SU-DHL-6 (cell line): ENCODE results near the gene ALK.

ENCODE experiments used
- H2AFZ ChIP-seq: fragments of 200-600 bp; sonication (generic); 2 replicates; pipeline ENCODE4 v1.6.1; 2014; ENCODE audit warnings: low read depth, mild to moderate bottlenecking, moderate library complexity, mixed read lengths, antibody characterized with exemption, low read length; ENCODE audit not compliant: severe bottlenecking
- H3F3A ChIP-seq: fragments of 200-600 bp; shearing (Covaris generic); 2 replicates; pipeline ENCODE4 v1.6.0; 2016; ENCODE audit warnings: antibody characterized with exemption, mild to moderate bottlenecking; ENCODE audit not compliant: insufficient read depth
- H3K27ac ChIP-seq: fragments of 200-600 bp; sonication (generic); 2 replicates; pipeline ENCODE4 v1.5.1; 2016; ENCODE audit warnings: low read depth, mild to moderate bottlenecking, low read length, moderate library complexity, mixed read lengths
- H3K27me3 ChIP-seq: fragments of 200-600 bp; sonication (generic), shearing (Covaris generic); 2 replicates; pipeline ENCODE4 v1.6.0; 2014; ENCODE audit warnings: mild to moderate bottlenecking, low read length
- H3K36me3 ChIP-seq: fragments of 200-600 bp; sonication (generic); 2 replicates; pipeline ENCODE4 v1.6.1; 2014; ENCODE audit warnings: mild to moderate bottlenecking, low read length, mixed read lengths
- H3K4me2 ChIP-seq: fragments of 300-600, 200-600 bp; shearing (Covaris generic), sonication (generic); 2 replicates; pipeline ENCODE4 v1.6.0; 2014; ENCODE audit warnings: low read length, low read depth, mild to moderate bottlenecking; ENCODE audit not compliant: poor library complexity, severe bottlenecking
- H3K4me3 ChIP-seq: fragments of 200-600 bp; sonication (generic); 2 replicates; pipeline ENCODE4 v1.5.1; 2014; ENCODE audit warnings: antibody characterized with exemption, low read length, mild to moderate bottlenecking, mixed read lengths; ENCODE audit not compliant: insufficient read depth, poor library complexity, severe bottlenecking
- H3K79me2 ChIP-seq: fragments of 200-600 bp; sonication (generic); 2 replicates; pipeline ENCODE4 v1.6.1; 2014; ENCODE audit warnings: mild to moderate bottlenecking, low read length, moderate library complexity; ENCODE audit not compliant: insufficient read depth
- H3K9ac ChIP-seq: fragments of 200-600 bp; sonication (generic); 2 replicates; pipeline ENCODE4 v1.7.0; 2014; ENCODE audit warnings: mild to moderate bottlenecking, low read length
- H3K9me2 ChIP-seq: fragments of 200-600 bp; sonication (generic); replicated peaks from 2 replicates; pipeline ENCODE4 v1.6.1; 2014; ENCODE audit warnings: low read length; ENCODE audit not compliant: insufficient read depth
- H3K9me3 ChIP-seq: fragments of 200-600 bp; sonication (generic); 2 replicates; pipeline ENCODE4 v1.6.1; 2014; ENCODE audit warnings: low read length, mixed read lengths; ENCODE audit not compliant: insufficient read depth
- H4K20me1 ChIP-seq: fragments of 200-600 bp; sonication (generic); 2 replicates; pipeline ENCODE4 v1.6.1; 2014; ENCODE audit warnings: low read depth, mild to moderate bottlenecking, antibody characterized with exemption, low read length, moderate library complexity, mixed read lengths
- EZH2phosphoT487 ChIP-seq: fragments of 200-600 bp; sonication (generic), shearing (Covaris generic); conservative IDR thresholded peaks from 2 replicates; pipeline ENCODE4 v1.6.1; 2018; ENCODE audit warnings: mild to moderate bottlenecking, antibody characterized with exemption, low read length, moderate library complexity, mixed read lengths
- TF ChIP-seq, protein P1 (sequence below): fragments of 200-600 bp; sonication (generic); IDR thresholded peaks from one replicate; pipeline ENCODE4 v1.5.1; 2017; ENCODE audit warnings: antibody characterized with exemption, mild to moderate bottlenecking, low read length, moderate library complexity; ENCODE audit not compliant: insufficient read depth, poor library complexity, severe bottlenecking

The ALK gene

DNA sequence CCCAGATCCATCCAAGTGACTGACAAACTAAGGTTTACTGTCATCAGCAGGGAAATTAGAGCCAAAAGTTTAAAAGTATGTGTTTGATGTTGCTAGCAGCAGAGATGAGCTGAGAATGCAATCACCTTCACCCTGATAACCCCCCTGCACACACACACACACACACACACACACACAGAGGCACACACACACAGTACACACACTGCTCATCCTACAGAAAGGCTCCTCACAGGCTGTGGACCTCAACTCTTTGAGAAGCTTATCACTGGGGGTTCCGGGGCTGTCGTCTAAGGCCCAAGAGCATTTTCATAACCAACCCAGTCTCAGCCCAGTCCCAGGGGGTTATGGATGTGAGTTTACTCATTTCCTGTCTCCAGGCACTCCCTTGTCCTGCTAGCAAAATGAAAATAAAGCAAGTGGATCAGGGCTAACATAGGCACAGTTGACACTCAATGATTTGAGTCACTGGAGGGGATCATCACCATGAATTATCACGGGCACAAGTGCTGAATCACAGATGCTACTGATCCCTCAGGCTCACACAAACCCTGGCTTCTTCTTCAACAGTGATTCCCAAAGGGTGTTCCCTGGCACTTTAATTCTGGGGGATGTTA is 76.6 kb downstream of the ALK start:
- Histone ChIP-seq H3K27ac (no peak overlapping the region), H4K20me1 (no peaks in the 10 kb centered on the region), H3K36me3 (no peaks in the 10 kb centered on the region), H3K9ac (no peak overlapping the region), H3K9me3 (no peaks in the 10 kb centered on the region), H3K9me2 (no peaks in the 10 kb centered on the region), H3K27me3 (no peaks in the 10 kb centered on the region), H3K4me2 (no peak overlapping the region), H3F3A (no peaks in the 10 kb centered on the region), H3K79me2 (no peaks in the 10 kb centered on the region), H2AFZ (no peak overlapping the region), H3K4me3 (no peak overlapping the region)
- TF ChIP-seq, protein P1, sequence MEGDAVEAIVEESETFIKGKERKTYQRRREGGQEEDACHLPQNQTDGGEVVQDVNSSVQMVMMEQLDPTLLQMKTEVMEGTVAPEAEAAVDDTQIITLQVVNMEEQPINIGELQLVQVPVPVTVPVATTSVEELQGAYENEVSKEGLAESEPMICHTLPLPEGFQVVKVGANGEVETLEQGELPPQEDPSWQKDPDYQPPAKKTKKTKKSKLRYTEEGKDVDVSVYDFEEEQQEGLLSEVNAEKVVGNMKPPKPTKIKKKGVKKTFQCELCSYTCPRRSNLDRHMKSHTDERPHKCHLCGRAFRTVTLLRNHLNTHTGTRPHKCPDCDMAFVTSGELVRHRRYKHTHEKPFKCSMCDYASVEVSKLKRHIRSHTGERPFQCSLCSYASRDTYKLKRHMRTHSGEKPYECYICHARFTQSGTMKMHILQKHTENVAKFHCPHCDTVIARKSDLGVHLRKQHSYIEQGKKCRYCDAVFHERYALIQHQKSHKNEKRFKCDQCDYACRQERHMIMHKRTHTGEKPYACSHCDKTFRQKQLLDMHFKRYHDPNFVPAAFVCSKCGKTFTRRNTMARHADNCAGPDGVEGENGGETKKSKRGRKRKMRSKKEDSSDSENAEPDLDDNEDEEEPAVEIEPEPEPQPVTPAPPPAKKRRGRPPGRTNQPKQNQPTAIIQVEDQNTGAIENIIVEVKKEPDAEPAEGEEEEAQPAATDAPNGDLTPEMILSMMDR = no peak
- no peak for TF ChIP-seq EZH2phosphoT487

DNA sequence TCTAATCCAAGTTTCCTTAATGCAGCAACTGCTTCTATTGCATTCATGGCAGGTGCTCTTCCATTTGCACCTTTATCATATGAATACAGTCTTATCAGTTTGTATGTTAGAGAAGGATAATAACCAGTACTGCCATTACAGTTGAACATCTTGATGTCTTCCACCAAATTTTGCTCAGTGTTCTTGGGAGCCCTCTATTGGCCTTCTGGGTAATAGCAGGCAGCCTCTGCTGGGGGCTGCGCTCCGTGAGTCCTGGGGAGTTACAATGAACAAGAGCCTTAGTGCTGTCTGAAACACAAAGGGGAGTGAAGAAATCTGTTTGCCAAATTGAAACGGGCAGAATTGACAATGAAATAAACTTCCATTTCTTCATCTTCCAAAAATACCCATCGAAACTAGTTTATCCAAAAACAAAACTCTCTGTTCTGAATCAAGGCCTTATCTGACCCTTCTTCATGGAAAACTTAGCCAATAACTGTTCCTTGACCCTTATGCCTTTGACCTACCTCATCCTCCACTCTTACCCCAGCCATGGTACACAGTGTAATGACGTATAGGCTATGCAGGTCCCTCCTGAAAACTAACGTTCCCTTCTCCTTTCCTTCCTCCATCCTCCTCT is 79.9 kb downstream of the ALK start:
- Histone ChIP-seq H3K27ac (no peak overlapping the region), H3K4me2 (no peak overlapping the region), H3K9ac (no peak overlapping the region), H3K27me3 (no peaks in the 10 kb centered on the region), H3F3A (no peaks in the 10 kb centered on the region), H4K20me1 (no peaks in the 10 kb centered on the region), H3K4me3 (no peak overlapping the region), H3K9me3 (no peaks in the 10 kb centered on the region), H2AFZ (no peak overlapping the region), H3K36me3 (no peaks in the 10 kb centered on the region), H3K9me2 (no peaks in the 10 kb centered on the region), H3K79me2 (no peaks in the 10 kb centered on the region)
- TF ChIP-seq EZH2phosphoT487 = no peak
- TF ChIP-seq, protein P1 = peak; percentile 75

DNA sequence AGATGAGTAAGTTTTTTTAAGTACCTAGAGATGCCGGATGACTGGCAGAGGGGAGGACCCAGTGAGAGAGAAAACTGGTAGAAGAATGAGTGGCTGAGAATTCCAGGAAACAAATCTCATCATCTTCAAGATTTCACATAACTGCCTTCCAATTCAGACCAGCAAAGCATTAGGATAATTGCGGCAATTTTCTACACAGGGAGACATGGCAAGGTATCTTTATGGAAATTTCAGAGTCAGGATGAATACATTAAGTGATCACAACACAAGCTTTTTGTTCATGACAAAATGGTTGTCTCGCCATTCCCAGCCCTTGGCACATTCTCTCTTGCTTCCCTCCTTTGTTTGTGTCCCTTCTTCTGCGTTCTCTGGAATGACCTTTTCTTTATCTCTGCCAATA is 82.1 kb downstream of the ALK start:
- no peaks in the 10 kb centered on the region for H3K9me2 ChIP-seq
- no peaks in the 10 kb centered on the region for H3K79me2 ChIP-seq
- H3K27me3 ChIP-seq = no peaks in the 10 kb centered on the region
- H3K9ac ChIP-seq = no peak overlapping the region
- no peaks in the 10 kb centered on the region for H3K36me3 ChIP-seq
- H2AFZ ChIP-seq = no peak overlapping the region
- H4K20me1 ChIP-seq = no peaks in the 10 kb centered on the region
- H3K9me3 ChIP-seq = no peaks in the 10 kb centered on the region
- no peak overlapping the region for H3K4me2 ChIP-seq
- TF ChIP-seq, protein P1 = no peak
- TF ChIP-seq EZH2phosphoT487 = no peak
- H3K27ac ChIP-seq = no peak overlapping the region
- H3K4me3 ChIP-seq = no peak overlapping the region
- no peaks in the 10 kb centered on the region for H3F3A ChIP-seq
